DOHH2 (cell line): Measurements from ENCODE around the gene GMPR.

Experiments used
- H3F3A ChIP-seq: fragments of 200-600 bp; sonication (generic), shearing (Covaris generic); 2 replicates; pipeline ENCODE4 v1.6.0; 2016; ENCODE audit warnings: antibody characterized with exemption, mild to moderate bottlenecking; ENCODE audit not compliant: control insufficient read depth, insufficient read depth
- H3K27ac ChIP-seq: fragments of 200-600 bp; sonication (generic); 2 replicates; pipeline ENCODE4 v1.5.1; 2014; ENCODE audit warnings: low read depth, mild to moderate bottlenecking, low read length, moderate library complexity
- H3K27me3 ChIP-seq: fragments of 200-600 bp; sonication (generic); 2 replicates; pipeline ENCODE4 v1.6.1; 2014; ENCODE audit warnings: mild to moderate bottlenecking, low read length, mixed read lengths; ENCODE audit not compliant: control insufficient read depth
- H3K36me3 ChIP-seq: fragments of 200-600 bp; sonication (generic); 2 replicates; pipeline ENCODE4 v1.6.1; 2014; ENCODE audit warnings: mild to moderate bottlenecking, low read length, moderate library complexity, mixed read lengths; ENCODE audit not compliant: control insufficient read depth
- H3K4me1 ChIP-seq: fragments of 200-600 bp; sonication (generic); 2 replicates; pipeline ENCODE4 v1.6.1; 2014; ENCODE audit warnings: mild to moderate bottlenecking, low read length, mixed read lengths; ENCODE audit not compliant: control insufficient read depth
- H3K4me2 ChIP-seq: fragments of 200-600 bp; sonication (generic); 2 replicates; pipeline ENCODE4 v1.6.0; 2014; ENCODE audit warnings: mild to moderate bottlenecking, low read length, moderate library complexity
- H3K4me3 ChIP-seq: fragments of 200-600 bp; sonication (generic); 2 replicates; pipeline ENCODE4 v1.5.1; 2014; ENCODE audit warnings: mild to moderate bottlenecking, low read length, mixed read lengths
- H3K79me2 ChIP-seq: fragments of 200-600 bp; sonication (generic); 2 replicates; pipeline ENCODE4 v1.6.1; 2014; ENCODE audit warnings: mild to moderate bottlenecking, low read length, mixed read lengths; ENCODE audit not compliant: control insufficient read depth
- H3K9me2 ChIP-seq: fragments of 200-600 bp; sonication (generic); replicated peaks from 2 replicates; pipeline ENCODE4 v1.6.1; 2014; ENCODE audit warnings: mild to moderate bottlenecking, low read length, mixed read lengths; ENCODE audit not compliant: control insufficient read depth
- H3K9me3 ChIP-seq: fragments of 200-600 bp; sonication (generic); 2 replicates; pipeline ENCODE4 v1.6.1; 2014; ENCODE audit warnings: antibody characterized with exemption, low read length, mixed read lengths; ENCODE audit not compliant: control insufficient read depth, insufficient read depth
- H4K20me1 ChIP-seq: fragments of 200-600 bp; sonication (generic); 2 replicates; pipeline ENCODE4 v1.6.0; 2014; ENCODE audit warnings: low read depth, mild to moderate bottlenecking, antibody characterized with exemption, low read length, moderate library complexity; ENCODE audit not compliant: control insufficient read depth, insufficient read depth
- EZH2phosphoT487 ChIP-seq: fragments of 200-600 bp; sonication (generic); IDR thresholded peaks from 2 replicates; pipeline ENCODE4 v1.6.1; 2017; ENCODE audit warnings: borderline replicate concordance, mild to moderate bottlenecking, antibody characterized with exemption, low read length, moderate library complexity, mixed read lengths
- TF ChIP-seq, protein P1 (sequence below): fragments of 200-600 bp; sonication (generic); IDR thresholded peaks from one replicate; pipeline ENCODE4 v1.5.1; 2014; ENCODE audit warnings: antibody characterized with exemption, mild to moderate bottlenecking, low read depth, low read length; ENCODE audit not compliant: poor library complexity, severe bottlenecking

GMPR gene

GRCh38 chr6:16314296-16314695 is 75.9 kb downstream of the GMPR start:
- Histone ChIP-seq H3K4me3 (no peak overlapping the region), H3K36me3 (no peaks in the 10 kb centered on the region)
- TF ChIP-seq, protein P1, sequence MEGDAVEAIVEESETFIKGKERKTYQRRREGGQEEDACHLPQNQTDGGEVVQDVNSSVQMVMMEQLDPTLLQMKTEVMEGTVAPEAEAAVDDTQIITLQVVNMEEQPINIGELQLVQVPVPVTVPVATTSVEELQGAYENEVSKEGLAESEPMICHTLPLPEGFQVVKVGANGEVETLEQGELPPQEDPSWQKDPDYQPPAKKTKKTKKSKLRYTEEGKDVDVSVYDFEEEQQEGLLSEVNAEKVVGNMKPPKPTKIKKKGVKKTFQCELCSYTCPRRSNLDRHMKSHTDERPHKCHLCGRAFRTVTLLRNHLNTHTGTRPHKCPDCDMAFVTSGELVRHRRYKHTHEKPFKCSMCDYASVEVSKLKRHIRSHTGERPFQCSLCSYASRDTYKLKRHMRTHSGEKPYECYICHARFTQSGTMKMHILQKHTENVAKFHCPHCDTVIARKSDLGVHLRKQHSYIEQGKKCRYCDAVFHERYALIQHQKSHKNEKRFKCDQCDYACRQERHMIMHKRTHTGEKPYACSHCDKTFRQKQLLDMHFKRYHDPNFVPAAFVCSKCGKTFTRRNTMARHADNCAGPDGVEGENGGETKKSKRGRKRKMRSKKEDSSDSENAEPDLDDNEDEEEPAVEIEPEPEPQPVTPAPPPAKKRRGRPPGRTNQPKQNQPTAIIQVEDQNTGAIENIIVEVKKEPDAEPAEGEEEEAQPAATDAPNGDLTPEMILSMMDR: no peak
- no peak for TF ChIP-seq EZH2phosphoT487

GRCh38 chr6:16316741-16317251 is 78.4 kb downstream of the GMPR start:
- H3K9me2 ChIP-seq: no peaks in the 10 kb centered on the region
- no peaks in the 10 kb centered on the region for H3K9me3 ChIP-seq
- H3K27ac ChIP-seq: no peak overlapping the region
- no peaks in the 10 kb centered on the region for H3K27me3 ChIP-seq
- peaks cover 25% of the 10 kb centered on the region for H3K4me1 ChIP-seq
- H3F3A ChIP-seq: no peaks in the 10 kb centered on the region
- no peaks in the 10 kb centered on the region for H3K79me2 ChIP-seq
- TF ChIP-seq, protein P1: peak; percentile 73
- no peak for TF ChIP-seq EZH2phosphoT487
- no peaks in the 10 kb centered on the region for H4K20me1 ChIP-seq
- H3K4me3 ChIP-seq: no peak overlapping the region
- H3K4me2 ChIP-seq: peak overlapping the region; percentile 34
- H3K36me3 ChIP-seq: no peaks in the 10 kb centered on the region

More at GRCh38 chr6:16314296-16314695, 75.9 kb downstream of the GMPR start:
- Histone ChIP-seq H3K9me3 (no peaks in the 10 kb centered on the region), H3F3A (no peaks in the 10 kb centered on the region), H4K20me1 (no peaks in the 10 kb centered on the region), H3K4me2 (no peak overlapping the region), H3K4me1 (peaks cover 13% of the 10 kb centered on the region), H3K27me3 (no peaks in the 10 kb centered on the region), H3K79me2 (no peaks in the 10 kb centered on the region), H3K27ac (no peak overlapping the region), H3K9me2 (no peaks in the 10 kb centered on the region)

DNA sequence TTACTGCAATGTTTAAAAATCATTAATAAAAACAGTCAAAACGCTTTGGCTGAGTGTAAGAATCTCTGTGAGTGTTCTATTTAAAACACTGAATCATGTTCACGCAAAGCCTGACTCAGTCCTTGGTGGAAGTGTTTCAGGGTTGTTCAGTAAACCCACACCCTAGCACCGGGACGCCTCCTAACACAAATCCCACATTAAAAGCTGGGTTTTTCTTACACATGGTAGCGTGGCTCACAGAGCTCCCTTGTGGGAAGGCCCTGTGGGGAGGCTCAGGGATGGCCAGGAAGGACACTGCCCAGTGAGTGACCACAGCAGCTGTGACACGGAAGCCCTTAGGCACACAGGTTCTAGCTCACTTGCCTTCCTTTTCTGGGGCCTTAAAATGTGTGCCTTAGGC is 80.2 kb downstream of the GMPR start:
- no peak overlapping the region for H3K4me3 ChIP-seq
- peaks cover 41% of the 10 kb centered on the region for H3K4me1 ChIP-seq
- H3F3A ChIP-seq: no peaks in the 10 kb centered on the region
- TF ChIP-seq, protein P1: no peak
- TF ChIP-seq EZH2phosphoT487: no peak
- no peak overlapping the region for H3K4me2 ChIP-seq
- no peaks in the 10 kb centered on the region for H3K27me3 ChIP-seq
- H3K27ac ChIP-seq: no peak overlapping the region
- no peaks in the 10 kb centered on the region for H4K20me1 ChIP-seq
- H3K9me2 ChIP-seq: no peaks in the 10 kb centered on the region
- H3K79me2 ChIP-seq: no peaks in the 10 kb centered on the region
- no peaks in the 10 kb centered on the region for H3K36me3 ChIP-seq
- H3K9me3 ChIP-seq: no peaks in the 10 kb centered on the region
